NT2/D1 (cell line): Measurements from ENCODE around the gene NOVA1.

Experiments used
- SUZ12 ChIP-seq: IDR thresholded peaks from 2 replicates; pipeline ENCODE4 v1.6.1; 2011; ENCODE audit not compliant: insufficient read length, insufficient read depth; ENCODE audit errors: extremely low read depth
- YY1 ChIP-seq: IDR thresholded peaks from 2 replicates; pipeline ENCODE4 v1.6.1; 2011; ENCODE audit not compliant: insufficient read length, insufficient read depth
- ZNF274 ChIP-seq: IDR thresholded peaks from 2 replicates; pipeline ENCODE4 v1.6.1; 2011; ENCODE audit warnings: mild to moderate bottlenecking, low read depth, low read length

GRCh38 chr14:26401179-26401968, 196.5 kb downstream of the NOVA1 start:
- TF ChIP-seq YY1: no peak
- TF ChIP-seq ZNF274: no peak
- no peak for TF ChIP-seq SUZ12
